K562 (cell line): ENCODE data around the gene OTOP3. TPM values are rescaled to one million over a fixed set of nuclear protein-coding genes. Genes with fewer than 3 reads are reported as not detected.
A peak's percentile ranks its signal among the peaks of the same experiment; 100 is the strongest.

Experiments used
- ATAC-seq: fragments of 200-7000 bp; cut with Tn5 transposase; 3 replicates; pipeline ENCODE4 v1.9.1; 2020; ENCODE audit warnings: moderate library complexity
- BruUV-seq: library from RNA; stranded (reverse); fragments of 400-500 nt; replicated peaks from 2 replicates; lab custom pipeline; 2021; lab: Mats Ljungman, UMichigan
- CTCF ChIA-PET: fragments of 300-600 bp; formaldehyde crosslinking; extraction: SDS; loops from one replicate; lab custom pipeline; 2021; ENCODE audit warnings: low intra/inter-chr PET ratio; lab: Yijun Ruan, JAX
- POLR2A ChIA-PET: fragments of 300-600, 350-650 bp; sonication (Branson Sonifier 250); formaldehyde crosslinking; extraction: SDS; loops from one replicate; lab custom pipeline; 2021; ENCODE audit warnings: antibody characterized with exemption, inconsistent platforms; lab: Yijun Ruan, JAX
- DNase-seq, 4 experiments: peaks; one replicate each; pipeline versions ENCODE4 v3.0.0 to v3.0.0-alpha.2; 2011 to 2018; ENCODE audit warnings: low spot score in 3 of 4, mixed read lengths in 3 of 4; ENCODE audit errors: extremely low read depth in 1 of 4
- FAIRE-seq: peaks from 2 replicates; lab custom pipeline; 2011; peaks lifted over from hg19 to GRCh38; lab: Jason Lieb, UNC
- H2AFZ ChIP-seq: 2 replicates; pipeline ENCODE4 v1.6.0; 2011; ENCODE audit warnings: low read depth, low read length, control low read depth, inconsistent platforms
- H3K27ac ChIP-seq: fragments of 200-600 bp; 3 replicates; pipeline ENCODE4 v1.8.0; 2011; ENCODE audit warnings: low read depth, mild to moderate bottlenecking, control low read depth, inconsistent platforms, low read length, moderate library complexity, mixed read lengths; ENCODE audit errors: extremely low read depth
- H3K27me3 ChIP-seq, 2 experiments: fragments of 300-600 bp in 1 of 2; 2 replicates in 1 of 2; 3 replicates in 1 of 2; pipeline versions ENCODE4 v1.6.0 to v1.8.0; 2011; ENCODE audit warnings: inconsistent platforms in 2 of 2, low read length in 2 of 2, mild to moderate bottlenecking in 1 of 2, mixed read lengths in 1 of 2, moderate library complexity in 1 of 2; ENCODE audit not compliant: control insufficient read depth in 2 of 2, insufficient read depth in 2 of 2
- H3K36me3 ChIP-seq: fragments of 300-600 bp; 3 replicates; pipeline ENCODE4 v1.8.0; 2011; ENCODE audit warnings: mild to moderate bottlenecking, low read length, inconsistent platforms; ENCODE audit not compliant: control insufficient read depth, insufficient read depth
- H3K4me1 ChIP-seq, 2 experiments: fragments of 200-600 bp in 1 of 2; replicated peaks in 1 of 2; 2 replicates in 1 of 2; 3 replicates in 1 of 2; pipeline versions ENCODE4 v1.5.1 to v1.8.0; 2011; ENCODE audit warnings: inconsistent platforms in 2 of 2, low read length in 2 of 2, mild to moderate bottlenecking in 1 of 2, mixed read lengths in 1 of 2, moderate library complexity in 1 of 2; ENCODE audit not compliant: control insufficient read depth in 2 of 2, insufficient read depth in 2 of 2
- H3K4me2 ChIP-seq: 2 replicates; pipeline ENCODE4 v1.6.1; 2011; ENCODE audit warnings: low read length, control low read depth, inconsistent platforms, mixed read lengths; ENCODE audit not compliant: insufficient read depth
- H3K4me3 ChIP-seq: fragments of 200-600 bp; sonication (generic), shearing (Covaris generic); 2 replicates; pipeline ENCODE4 v1.5.1; 2016; ENCODE audit warnings: control low read depth, inconsistent platforms
- H3K79me2 ChIP-seq: fragments of 200-600 bp; 3 replicates; pipeline ENCODE4 v1.8.0; 2011; ENCODE audit warnings: low read length, inconsistent platforms; ENCODE audit not compliant: control insufficient read depth, insufficient read depth
- H3K9ac ChIP-seq, 2 experiments: 2 replicates each; pipeline versions ENCODE4 v1.6.0 to v1.6.1; 2011; ENCODE audit warnings: low read depth in 2 of 2, low read length in 2 of 2, control low read depth in 1 of 2, inconsistent platforms in 1 of 2, mild to moderate bottlenecking in 1 of 2, mixed read lengths in 1 of 2; ENCODE audit not compliant: insufficient read depth in 1 of 2
- H3K9me1 ChIP-seq: one replicate; pipeline ENCODE4 v1.6.0; 2011; ENCODE audit warnings: inconsistent platforms, mild to moderate bottlenecking, low read length, moderate library complexity; ENCODE audit not compliant: control insufficient read depth, insufficient read depth
- H3K9me3 ChIP-seq: replicated peaks from 2 replicates; pipeline ENCODE4 v1.5.1; 2011; ENCODE audit warnings: low read depth, low read length, inconsistent platforms; ENCODE audit not compliant: control insufficient read depth, insufficient read depth
- H4K20me1 ChIP-seq: replicated peaks from 2 replicates; pipeline ENCODE4 v1.6.1; 2011; ENCODE audit warnings: low read length, inconsistent platforms, mixed read lengths; ENCODE audit not compliant: control insufficient read depth, insufficient read depth
- BHLHE40 ChIP-seq: IDR thresholded peaks from 2 replicates; pipeline ENCODE4 v1.6.1; 2011; ENCODE audit warnings: low read length, improper control_type of control experiment
- BRD4 ChIP-seq: fragments of 200-600 bp; sonication (generic); IDR thresholded peaks from 2 replicates; pipeline ENCODE4 v1.6.1; 2017; ENCODE audit warnings: inconsistent platforms
- EGR1 ChIP-seq: fragments of 450-650 bp; conservative IDR thresholded peaks from 2 replicates; pipeline ENCODE4 v1.6.1; 2017; ENCODE audit warnings: mild to moderate bottlenecking
- KDM2B ChIP-seq: fragments of 250-450 bp; sonication (Bioruptor Pico); IDR thresholded peaks from 2 replicates; pipeline ENCODE4 v1.8.0; 2021; ENCODE audit warnings: mild to moderate bottlenecking, moderate library complexity
- KLF16 ChIP-seq: IDR thresholded peaks from 2 replicates; pipeline ENCODE4 v1.6.1; 2016; ENCODE audit warnings: antibody characterized with exemption
- MAZ ChIP-seq, 2 experiments: fragments of 450-650 bp in 1 of 2; sonication (generic) in 1 of 2; formaldehyde crosslinking; IDR thresholded peaks in 1 of 2; conservative IDR thresholded peaks in 1 of 2; 2 replicates each; pipeline versions ENCODE4 v1.4.0 to v1.5.0; 2020; ENCODE audit warnings: mild to moderate bottlenecking in 1 of 2, missing genetic modification reagents in 1 of 2
- NBN ChIP-seq: fragments of 450-650 bp; IDR thresholded peaks from 2 replicates; pipeline ENCODE4 v1.6.1; 2016; ENCODE audit warnings: low read depth, mild to moderate bottlenecking
- PHF8 ChIP-seq: fragments of 200-600 bp; sonication (generic); IDR thresholded peaks from 2 replicates; pipeline ENCODE4 v1.6.1; 2012; ENCODE audit warnings: mixed run types, mild to moderate bottlenecking, inconsistent platforms, low read length, moderate library complexity, borderline replicate concordance
- PPARD ChIP-seq: fragments of 250-450 bp; sonication (Bioruptor Pico); IDR thresholded peaks from 2 replicates; pipeline ENCODE4 v1.8.0; 2022; ENCODE audit warnings: inconsistent platforms, mild to moderate bottlenecking, moderate library complexity
- RBFOX2 ChIP-seq: fragments of 200-400 bp; formaldehyde crosslinking; IDR thresholded peaks from 2 replicates; pipeline ENCODE4 v1.6.1; 2017; ENCODE audit warnings: low read depth, mild to moderate bottlenecking, low read length, moderate library complexity
- RBM34 ChIP-seq: fragments of 200-400 bp; formaldehyde crosslinking; IDR thresholded peaks from 2 replicates; pipeline ENCODE4 v1.6.1; 2018; ENCODE audit warnings: low read length, borderline replicate concordance; ENCODE audit not compliant: insufficient read depth
- ZBTB7A ChIP-seq: IDR thresholded peaks from 2 replicates; pipeline ENCODE4 v1.6.1; 2011; ENCODE audit warnings: low read depth, mild to moderate bottlenecking, low read length, moderate library complexity, borderline replicate concordance; ENCODE audit not compliant: control insufficient read depth
- ZFX ChIP-seq: sonication (generic); formaldehyde crosslinking; IDR thresholded peaks from 2 replicates; pipeline ENCODE4 v1.8.0; 2022; ENCODE audit warnings: mild to moderate bottlenecking, missing genetic modification reagents, moderate library complexity
- WGBS: fragments of 100-300 bp; shearing (Covaris generic); methylation state at CpG from one replicate; pipeline ENCODE4 v1.1.6; 2016; ENCODE audit warnings: low coverage, mixed read lengths; ENCODE audit not compliant: insufficient coverage; ENCODE audit errors: missing lambda C conversion rate; 5-methylcytosine and 5-hydroxymethylcytosine counted together
- in situ Hi-C: fragments of 300-500 bp; cut with MboI; formaldehyde crosslinking; loops from 4 replicates; pipeline ENCODE4 v1.15.0; 2018; ENCODE audit warnings: inconsistent platforms, mixed read lengths
- intact Hi-C: fragments of 100-400 bp; cut with micrococcal nuclease; formaldehyde crosslinking; loops from 2 replicates; pipeline ENCODE4 v1.14.2; 2022
- polyA plus RNA-seq, 8 experiments: library from polyadenylated mRNA; depleted of rRNA in 4 of 8; stranded (reverse) in 5 of 8; unstranded in 3 of 8; fragments of >200 nt; fragmentation: Nextera tagmentation in 2 of 8; fragmentation: Illumina TruSeq in 1 of 8; extraction: Ambion mirVana in 2 of 8; extraction: Trizol in 1 of 8; gene quantifications; 2 replicates each; pipeline versions ENCODE4 v1.2.1 to v1.2.3, GENCODE V29; 2011 to 2014; ENCODE audit warnings: inconsistent platforms in 1 of 8, missing spikeins in 1 of 8
- total RNA-seq, 7 experiments: library from RNA; depleted of rRNA in 6 of 7; stranded (reverse); fragments of >200 nt in 6 of 7; fragmentation: Illumina TruSeq in 2 of 7; extraction: Trizol in 2 of 7; gene quantifications; 2 replicates each; pipeline versions ENCODE4 v1.2.1 to v1.2.3, GENCODE V29; 2011 to 2021; ENCODE audit warnings: low replicate concordance in 1 of 7
- TF ChIP-seq, protein P1 (sequence below): sonication (generic); formaldehyde crosslinking; IDR thresholded peaks from 2 replicates; pipeline ENCODE4 v1.8.0; 2022; ENCODE audit warnings: missing genetic modification reagents, mild to moderate bottlenecking, moderate library complexity, borderline replicate concordance
- TF ChIP-seq, protein P2 (sequence below), 3 experiments: IDR thresholded peaks in 2 of 3; conservative IDR thresholded peaks in 1 of 3; 2 replicates each; pipeline ENCODE4 v1.5.1; 2011 to 2012; ENCODE audit warnings: low read length in 3 of 3, mild to moderate bottlenecking in 3 of 3, control low read depth in 2 of 3, improper control_type of control experiment in 1 of 3, inconsistent platforms in 1 of 3, low read depth in 1 of 3, mixed read lengths in 1 of 3, moderate library complexity in 1 of 3; ENCODE audit not compliant: insufficient read depth in 2 of 3
- TF ChIP-seq, protein P3 (sequence below): IDR thresholded peaks from 2 replicates; pipeline ENCODE4 v1.6.1; 2014; ENCODE audit warnings: antibody characterized with exemption

Gene OTOP3
- total and polyA plus RNA-seq, 9 of the 15 experiments (the other 6 are each of a cell fraction or from before 2014, with no cell fraction given) = not detected

DNA sequence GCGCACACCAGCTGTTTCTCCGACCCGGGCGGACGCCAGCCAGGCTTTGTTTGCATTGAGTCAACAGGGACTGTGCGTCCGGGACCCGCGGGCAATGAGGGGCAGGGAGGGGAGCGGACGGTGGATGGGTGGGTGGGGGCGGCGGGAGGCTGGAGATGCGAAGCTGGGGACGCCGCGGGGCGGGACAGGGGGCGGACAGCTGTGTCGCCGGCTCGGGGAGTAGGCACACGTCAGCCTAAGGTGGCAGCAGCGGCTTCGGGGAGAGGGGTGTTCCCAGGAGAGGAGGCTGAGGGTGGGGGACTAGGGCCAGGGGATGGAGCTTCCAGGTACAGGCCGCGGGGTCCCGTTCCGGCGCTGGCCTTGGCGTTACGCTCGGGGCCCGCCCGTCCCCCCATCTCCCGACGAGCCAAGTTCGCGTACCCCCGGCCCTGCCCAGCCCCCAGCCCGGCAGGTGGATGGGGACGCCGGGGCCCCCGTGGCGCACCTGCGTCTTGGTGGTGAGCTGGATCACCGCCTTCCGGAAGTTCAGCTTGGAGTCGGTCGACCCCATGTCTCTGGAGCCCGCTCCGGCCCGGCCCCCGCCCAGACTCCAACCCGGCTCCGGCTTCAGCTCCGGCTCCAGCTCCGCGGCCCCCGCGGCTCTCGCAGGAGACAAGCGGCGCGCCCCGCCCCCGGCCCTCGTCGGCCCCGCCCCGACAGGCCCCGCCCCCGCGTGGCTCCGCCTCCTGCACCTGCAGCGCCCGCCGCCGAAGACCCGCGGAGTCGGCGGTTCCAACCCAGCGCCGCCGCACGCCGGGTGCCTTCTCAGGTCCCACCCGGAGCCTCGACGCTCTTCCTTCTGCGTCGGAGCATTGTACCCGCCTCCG, 36.6 kb downstream of the OTOP3 start, which contains the start of gene HID1:
TSS of gene HID1 (minus strand) at position 653 of the 866 bp plus-strand sequence. CDS start at position 550, 103 bp downstream.
- Histone ChIP-seq H3K9me3 (no peaks in the 10 kb centered on the region), H3K79me2 (no peaks in the 10 kb centered on the region), H3K4me3 (peak within 1 kb of the TSS; percentile 46), H3K4me1 (peaks cover 3 to 19% of the 10 kb centered on the region in 2 experiments; a peak in 3 of 5 replicates), H3K27me3 (0 out of 5 replicates have a peak, but pooled peaks cover 0 to 4% of the 10 kb centered on the region in 2 experiments), H3K36me3 (no peaks in the 10 kb centered on the region), H3K27ac (no peak within 1 kb of the TSS), H4K20me1 (0 out of 2 replicates have a peak, but pooled peaks cover 4% of the 10 kb centered on the region), H3K9me1 (no peaks in the 10 kb centered on the region), H3K9ac (peak within 1 kb of the TSS in 1 of 2 experiments; percentile 89; a peak in 2 of 4 replicates), H3K4me2 (peak within 1 kb of the TSS; percentile 77), H2AFZ (peak within 1 kb of the TSS; percentile 88)
- ChIA-PET POLR2A (interaction anchor here (0.6 to 1.6 kb wide), 7 partner anchors 9 to 103 kb away, joined by 3 to 6 read pairs (median 4); partner anchors contain the start of genes FDXR and MRPL58), CTCF (no interaction called here)
- no peak for FAIRE-seq
- in situ Hi-C loops = no loop called here
- 9% methylated on average over 23 of the region's 95 CpGs for WGBS
- intact Hi-C loops = no loop called here
- no TSS peak for BruUV-seq
- ATAC-seq = peak; percentile 96
- peak; percentile 80 to 95 (median 90) for DNase-seq
- peak in 1 of 2 experiments; percentile 47; a peak in 1 of 4 replicates for TF ChIP-seq MAZ (CRISPR knock-in tag; conservative IDR thresholded peaks at IDR 0.05 in 1 of 2, IDR thresholded peaks at IDR 0.05 in 1 of 2)
- TF ChIP-seq, protein P1, sequence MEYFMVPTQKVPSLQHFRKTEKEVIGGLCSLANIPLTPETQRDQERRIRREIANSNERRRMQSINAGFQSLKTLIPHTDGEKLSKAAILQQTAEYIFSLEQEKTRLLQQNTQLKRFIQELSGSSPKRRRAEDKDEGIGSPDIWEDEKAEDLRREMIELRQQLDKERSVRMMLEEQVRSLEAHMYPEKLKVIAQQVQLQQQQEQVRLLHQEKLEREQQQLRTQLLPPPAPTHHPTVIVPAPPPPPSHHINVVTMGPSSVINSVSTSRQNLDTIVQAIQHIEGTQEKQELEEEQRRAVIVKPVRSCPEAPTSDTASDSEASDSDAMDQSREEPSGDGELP (CRISPR knock-in tag) = peak; percentile 38; the same call in 1 of the 2 replicates
- no peak for TF ChIP-seq RBM34
- TF ChIP-seq, protein P2, sequence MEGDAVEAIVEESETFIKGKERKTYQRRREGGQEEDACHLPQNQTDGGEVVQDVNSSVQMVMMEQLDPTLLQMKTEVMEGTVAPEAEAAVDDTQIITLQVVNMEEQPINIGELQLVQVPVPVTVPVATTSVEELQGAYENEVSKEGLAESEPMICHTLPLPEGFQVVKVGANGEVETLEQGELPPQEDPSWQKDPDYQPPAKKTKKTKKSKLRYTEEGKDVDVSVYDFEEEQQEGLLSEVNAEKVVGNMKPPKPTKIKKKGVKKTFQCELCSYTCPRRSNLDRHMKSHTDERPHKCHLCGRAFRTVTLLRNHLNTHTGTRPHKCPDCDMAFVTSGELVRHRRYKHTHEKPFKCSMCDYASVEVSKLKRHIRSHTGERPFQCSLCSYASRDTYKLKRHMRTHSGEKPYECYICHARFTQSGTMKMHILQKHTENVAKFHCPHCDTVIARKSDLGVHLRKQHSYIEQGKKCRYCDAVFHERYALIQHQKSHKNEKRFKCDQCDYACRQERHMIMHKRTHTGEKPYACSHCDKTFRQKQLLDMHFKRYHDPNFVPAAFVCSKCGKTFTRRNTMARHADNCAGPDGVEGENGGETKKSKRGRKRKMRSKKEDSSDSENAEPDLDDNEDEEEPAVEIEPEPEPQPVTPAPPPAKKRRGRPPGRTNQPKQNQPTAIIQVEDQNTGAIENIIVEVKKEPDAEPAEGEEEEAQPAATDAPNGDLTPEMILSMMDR (IDR thresholded peaks at IDR 0.05 in 2 of 3, conservative IDR thresholded peaks at IDR 0.05 in 1 of 3; ENCODE audit: insufficient read depth in 2 of 3, low read depth in 1 of 3, low read length in 3 of 3) = no peak
- peak; percentile 39; the same call in 1 of the 2 replicates for TF ChIP-seq EGR1
- TF ChIP-seq KDM2B (CRISPR knock-in tag) = 0 out of 2 replicates have a peak, but pooled peaks have one; percentile 47
- no peak for TF ChIP-seq BRD4
- peak; percentile 47 for TF ChIP-seq RBFOX2
- peak; percentile 79; the same call in 1 of the 2 replicates for TF ChIP-seq ZBTB7A
- TF ChIP-seq ZFX = 0 out of 2 replicates have a peak, but pooled peaks have one; percentile 43
- TF ChIP-seq PHF8 = peak; percentile 22; the same call in 1 of the 2 replicates
- TF ChIP-seq, protein P3, sequence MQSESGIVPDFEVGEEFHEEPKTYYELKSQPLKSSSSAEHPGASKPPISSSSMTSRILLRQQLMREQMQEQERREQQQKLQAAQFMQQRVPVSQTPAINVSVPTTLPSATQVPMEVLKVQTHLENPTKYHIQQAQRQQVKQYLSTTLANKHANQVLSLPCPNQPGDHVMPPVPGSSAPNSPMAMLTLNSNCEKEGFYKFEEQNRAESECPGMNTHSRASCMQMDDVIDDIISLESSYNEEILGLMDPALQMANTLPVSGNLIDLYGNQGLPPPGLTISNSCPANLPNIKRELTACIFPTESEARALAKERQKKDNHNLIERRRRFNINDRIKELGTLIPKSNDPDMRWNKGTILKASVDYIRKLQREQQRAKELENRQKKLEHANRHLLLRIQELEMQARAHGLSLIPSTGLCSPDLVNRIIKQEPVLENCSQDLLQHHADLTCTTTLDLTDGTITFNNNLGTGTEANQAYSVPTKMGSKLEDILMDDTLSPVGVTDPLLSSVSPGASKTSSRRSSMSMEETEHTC = no peak
- TF ChIP-seq KLF16 = no peak
- TF ChIP-seq PPARD = no peak
- TF ChIP-seq BHLHE40 = 0 out of 2 replicates have a peak, but pooled peaks have one; percentile 8
- TF ChIP-seq NBN = no peak
